DMS153 treated with DMSO at 0.1 percent for 48 hours (cell line): Measurements from ENCODE around the gene ATIC.

Source experiments
- DNase-seq: peaks from one replicate; lab custom pipeline; 2025; ENCODE audit not compliant: unreplicated experiment; lab: John Stamatoyannopoulos, UW

Gene ATIC

GRCh38 chr2:215396595-215397313 is 84.9 kb downstream of the ATIC start:
- DNase-seq = no peak

GRCh38 chr2:215397632-215398341 is 85.9 kb downstream of the ATIC start:
- no peak for DNase-seq

GRCh38 chr2:215399067-215399716 is 87.3 kb downstream of the ATIC start:
- DNase-seq = no peak
